HepG2 (cell line): ENCODE measurements around the gene FRMD6. TPM values are rescaled to one million over a fixed set of nuclear protein-coding genes. Genes with fewer than 3 reads are reported as not detected.

Experiments
- ATAC-seq: fragments of 200-7000 bp; cut with Tn5 transposase; 3 replicates; pipeline ENCODE4 v1.9.1; 2020; ENCODE audit warnings: mild to moderate bottlenecking, moderate library complexity
- BruUV-seq: library from RNA; stranded (reverse); fragments of 400-500 nt; replicated peaks from 2 replicates; lab custom pipeline; 2021; lab: Mats Ljungman, UMichigan
- CTCF ChIA-PET: fragments of 300-600 bp; formaldehyde crosslinking; extraction: SDS; loops from one replicate; lab custom pipeline; 2021; ENCODE audit warnings: low total read pairs, inconsistent platforms, low intra/inter-chr PET ratio; lab: Yijun Ruan, JAX
- POLR2A ChIA-PET: fragments of 350-600 bp; sonication (Branson Sonifier 250); formaldehyde crosslinking; loops from one replicate; lab custom pipeline; 2020; ENCODE audit warnings: antibody characterized with exemption, inconsistent platforms; lab: Yijun Ruan, JAX
- DNase-seq: peaks from one replicate; pipeline ENCODE4 v3.0.0-alpha.2; 2015; ENCODE audit warnings: low spot score
- FAIRE-seq: peaks from 3 replicates; lab custom pipeline; 2011; peaks lifted over from hg19 to GRCh38; lab: Jason Lieb, UNC
- H2AFZ ChIP-seq: one replicate; pipeline ENCODE4 v1.6.1; 2011; ENCODE audit warnings: low read length, inconsistent platforms
- H3K27ac ChIP-seq: fragments of 300-600 bp; 3 replicates; pipeline ENCODE4 v1.8.0; 2011; ENCODE audit warnings: mixed run types, mild to moderate bottlenecking, mixed read lengths, low read length, inconsistent platforms; ENCODE audit not compliant: insufficient read depth; ENCODE audit errors: extremely low read length
- H3K27me3 ChIP-seq, 2 experiments: fragments of 200-600 bp in 1 of 2; 2 replicates in 1 of 2; 3 replicates in 1 of 2; pipeline versions ENCODE4 v1.6.0 to v1.8.0; 2011; ENCODE audit warnings: low read length in 2 of 2, mild to moderate bottlenecking in 2 of 2, moderate library complexity in 2 of 2, inconsistent platforms in 1 of 2; ENCODE audit not compliant: insufficient read depth in 2 of 2, control insufficient read depth in 1 of 2
- H3K36me3 ChIP-seq, 2 experiments: fragments of 200-600 bp in 1 of 2; replicated peaks in 1 of 2; 2 replicates in 1 of 2; 3 replicates in 1 of 2; pipeline versions ENCODE4 v1.5.1 to v1.8.0; 2011; ENCODE audit warnings: low read length in 2 of 2, inconsistent platforms in 1 of 2; ENCODE audit not compliant: insufficient read depth in 2 of 2, control insufficient read depth in 1 of 2
- H3K4me1 ChIP-seq: 2 replicates; pipeline ENCODE4 v1.5.1; 2012; ENCODE audit warnings: low read length, inconsistent platforms; ENCODE audit not compliant: insufficient read depth
- H3K4me2 ChIP-seq: 2 replicates; pipeline ENCODE4 v1.6.0; 2011; ENCODE audit warnings: low read depth, low read length, inconsistent platforms
- H3K4me3 ChIP-seq, 3 experiments: fragments of 200-600 bp in 1 of 3; sonication (generic), shearing (Covaris generic) in 1 of 3; replicated peaks in 1 of 3; 2 replicates each; pipeline ENCODE4 v1.5.1; 2011 to 2016; ENCODE audit warnings: low read length in 3 of 3, inconsistent platforms in 2 of 3, low read depth in 2 of 3, mild to moderate bottlenecking in 2 of 3, control low read depth in 1 of 3, mixed read lengths in 1 of 3; ENCODE audit not compliant: insufficient read depth in 1 of 3
- H3K79me2 ChIP-seq: one replicate; pipeline ENCODE4 v1.6.1; 2011; ENCODE audit warnings: low read length, inconsistent platforms; ENCODE audit not compliant: insufficient read depth
- H3K9ac ChIP-seq: 2 replicates; pipeline ENCODE4 v1.6.0; 2011; ENCODE audit warnings: mild to moderate bottlenecking, low read depth, low read length, inconsistent platforms; ENCODE audit not compliant: insufficient read depth
- H3K9me3 ChIP-seq: 2 replicates; pipeline ENCODE4 v1.5.1; 2012; ENCODE audit warnings: mild to moderate bottlenecking, low read length
- H4K20me1 ChIP-seq: 2 replicates; pipeline ENCODE4 v1.6.0; 2011; ENCODE audit warnings: inconsistent platforms, mild to moderate bottlenecking, low read length, moderate library complexity; ENCODE audit not compliant: insufficient read depth
- ATM ChIP-seq: fragments of 450-650 bp; IDR thresholded peaks from 2 replicates; pipeline ENCODE4 v1.7.1; 2017; ENCODE audit warnings: mild to moderate bottlenecking, borderline replicate concordance
- ELK4 ChIP-seq: sonication (generic); formaldehyde crosslinking; IDR thresholded peaks from 2 replicates; pipeline ENCODE4 v1.9.0; 2021; ENCODE audit warnings: missing genetic modification reagents, borderline replicate concordance
- FOSL2 ChIP-seq: sonication (generic); formaldehyde crosslinking; IDR thresholded peaks from 2 replicates; pipeline ENCODE4 v1.4.0; 2020; ENCODE audit warnings: missing genetic modification reagents
- FOXK2 ChIP-seq: fragments of 450-650 bp; IDR thresholded peaks from 2 replicates; pipeline ENCODE4 v1.6.1; 2016
- GFI1 ChIP-seq: sonication (generic); formaldehyde crosslinking; IDR thresholded peaks from 2 replicates; pipeline ENCODE4 v1.5.0; 2020; ENCODE audit warnings: missing genetic modification reagents, mild to moderate bottlenecking, borderline replicate concordance
- PLRG1 ChIP-seq: fragments of 450-650 bp; conservative IDR thresholded peaks from 2 replicates; pipeline ENCODE4 v1.6.1; 2016
- REL ChIP-seq: sonication (generic); formaldehyde crosslinking; conservative IDR thresholded peaks from 2 replicates; pipeline ENCODE4 v1.8.0; 2022; ENCODE audit warnings: mild to moderate bottlenecking, missing genetic modification reagents, moderate library complexity
- RXRA ChIP-seq: sonication (generic); formaldehyde crosslinking; IDR thresholded peaks from 2 replicates; pipeline ENCODE4 v1.5.1; 2020; ENCODE audit warnings: missing genetic modification reagents
- SRSF9 ChIP-seq: fragments of 200-400 bp; formaldehyde crosslinking; IDR thresholded peaks from 2 replicates; pipeline ENCODE4 v1.6.1; 2018; ENCODE audit warnings: borderline replicate concordance, mild to moderate bottlenecking, low read depth, low read length; ENCODE audit not compliant: insufficient read depth, poor library complexity, severe bottlenecking
- ZFP36L1 ChIP-seq: sonication (generic); formaldehyde crosslinking; IDR thresholded peaks from 2 replicates; pipeline ENCODE4 v1.8.0; 2022; ENCODE audit warnings: mild to moderate bottlenecking, missing genetic modification reagents, moderate library complexity
- ZNF225 ChIP-seq: sonication (generic); formaldehyde crosslinking; IDR thresholded peaks from 2 replicates; pipeline ENCODE4 v1.4.0; 2020; ENCODE audit warnings: mild to moderate bottlenecking, missing genetic modification reagents
- ZNF264 ChIP-seq: sonication (generic); formaldehyde crosslinking; IDR thresholded peaks from 2 replicates; pipeline ENCODE4 v1.4.0; 2020; ENCODE audit warnings: missing genetic modification reagents
- ZNF891 ChIP-seq: sonication (generic); formaldehyde crosslinking; IDR thresholded peaks from 2 replicates; pipeline ENCODE4 v1.5.0; 2020; ENCODE audit warnings: mild to moderate bottlenecking, missing genetic modification reagents
- ZSCAN20 ChIP-seq: sonication (generic); formaldehyde crosslinking; IDR thresholded peaks from 2 replicates; pipeline ENCODE4 v1.4.0; 2020; ENCODE audit warnings: missing genetic modification reagents, mild to moderate bottlenecking, borderline replicate concordance
- in situ Hi-C: cut with HindIII; loops from 2 replicates; pipeline ENCODE4 v1.10.0; 2017; ENCODE audit warnings: low pct_unique_long_range_greater_than_20kb; ENCODE audit not compliant: extremely low pct_ligation_motif_present
- intact Hi-C: fragments of 100-400 bp; cut with micrococcal nuclease; formaldehyde crosslinking; loops from one replicate; pipeline ENCODE4 v1.10.0; 2022; ENCODE audit not compliant: unreplicated experiment
- polyA plus RNA-seq, 8 experiments: library from polyadenylated mRNA; depleted of rRNA in 3 of 8; stranded (reverse) in 7 of 8; unstranded in 1 of 8; fragments of >200 nt; fragmentation: Illumina TruSeq in 4 of 8; extraction: Trizol in 4 of 8; gene quantifications; 2 replicates each; pipeline versions ENCODE4 v1.2.1 to v1.2.3, GENCODE V29; 2011 to 2016; ENCODE audit warnings: low read depth in 4 of 8, missing spikeins in 1 of 8, mixed read lengths in 1 of 8; ENCODE audit not compliant: insufficient read depth in 1 of 8
- total RNA-seq, 5 experiments: library from RNA; depleted of rRNA; stranded (reverse); fragments of >200 nt; fragmentation: Illumina TruSeq; extraction: Trizol; gene quantifications; 2 replicates each; pipeline ENCODE4 v1.2.3, GENCODE V29; 2016; ENCODE audit warnings: low read depth in 1 of 5

Gene FRMD6
- total and polyA plus RNA-seq, 2 of the 13 experiments (the other 11 are each of a cell fraction or from before 2014, with no cell fraction given) = 2.4 to 5.4 TPM

GRCh38 chr14:51682411-51682810 is 30.7 kb downstream of the FRMD6 start (continued):
- TF ChIP-seq ELK4 = no peak
- no peak for TF ChIP-seq ZNF891 (CRISPR knock-in tag)
- TF ChIP-seq ATM = no peak
- no peak for TF ChIP-seq FOSL2 (CRISPR knock-in tag)
- TF ChIP-seq ZFP36L1 = no peak

GRCh38 chr14:51684760-51685159 is 33.0 kb downstream of the FRMD6 start:
- H3K79me2 ChIP-seq = no peaks in the 10 kb centered on the region
- no peak overlapping the region for H3K4me2 ChIP-seq
- ChIA-PET POLR2A (no interaction called here), CTCF (no interaction called here)
- DNase-seq (no peak), ATAC-seq (no peak), FAIRE-seq (no peak)
- H3K27me3 ChIP-seq = no peaks in the 10 kb centered on the region
- in situ Hi-C loops (no loop called here), intact Hi-C loops (no loop called here)
- H3K9ac ChIP-seq = no peak overlapping the region
- no peak overlapping the region for H3K4me3 ChIP-seq
- BruUV-seq = no TSS peak
- H3K9me3 ChIP-seq = no peaks in the 10 kb centered on the region
- H2AFZ ChIP-seq = no peak overlapping the region
- TF ChIP-seq FOXK2 (no peak), SRSF9 (no peak), ZNF264 (CRISPR knock-in tag) (no peak), REL (no peak), PLRG1 (no peak), ZSCAN20 (CRISPR knock-in tag) (no peak), RXRA (CRISPR knock-in tag) (no peak), ZNF225 (CRISPR knock-in tag) (no peak), GFI1 (no peak)
- H3K4me1 ChIP-seq = peaks cover 31% of the 10 kb centered on the region
- no peaks in the 10 kb centered on the region for H4K20me1 ChIP-seq
- H3K36me3 ChIP-seq = no peaks in the 10 kb centered on the region
- no peak overlapping the region for H3K27ac ChIP-seq
